Measurements from ENCODE around the gene GLT6D1.

GLT6D1 gene

DNA sequence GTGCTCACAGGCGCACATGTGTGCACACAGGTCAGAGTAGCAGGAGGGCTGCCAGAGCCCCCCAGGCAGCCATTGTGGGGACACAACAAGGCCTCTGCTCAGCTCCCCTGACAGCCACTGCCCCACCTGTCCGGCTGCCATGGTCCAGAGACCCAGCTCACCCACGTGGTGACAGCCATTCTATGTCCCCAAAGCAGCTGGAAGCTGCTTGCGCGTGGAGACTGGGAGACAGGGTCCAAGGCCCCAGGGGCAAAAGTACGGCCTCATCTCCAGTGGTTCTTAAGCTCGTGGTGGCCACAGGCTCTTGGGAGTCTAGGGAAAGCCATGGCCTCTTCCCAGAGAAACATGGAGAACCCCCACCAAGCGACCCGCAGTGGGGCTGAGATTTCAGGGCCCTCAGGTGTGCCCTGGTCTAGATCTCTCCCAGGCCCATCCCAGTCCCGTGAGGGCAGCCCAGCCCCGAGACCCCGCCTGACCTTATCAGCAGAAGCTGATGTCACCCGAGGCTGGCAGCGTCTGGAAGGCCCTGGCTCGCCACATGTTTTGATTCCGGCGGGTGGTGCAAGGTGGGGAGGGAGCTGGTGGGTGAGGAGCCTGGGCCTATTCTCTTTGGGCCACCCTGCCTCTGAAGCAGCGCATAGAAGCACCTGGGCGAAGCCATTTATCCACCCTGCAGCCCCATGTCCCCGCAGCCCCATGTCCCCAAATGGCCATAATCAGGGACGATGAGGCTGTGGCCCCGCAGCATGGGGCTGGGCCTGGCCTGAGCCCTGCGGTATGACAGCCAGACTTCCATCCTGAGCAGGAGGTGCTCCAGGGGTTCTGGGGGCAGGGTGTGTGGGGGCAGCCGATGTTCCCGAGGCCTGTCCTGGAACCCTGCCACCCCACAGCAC is 31.7 kb downstream of the GLT6D1 start:
- DNase-seq, result no peak

DNA sequence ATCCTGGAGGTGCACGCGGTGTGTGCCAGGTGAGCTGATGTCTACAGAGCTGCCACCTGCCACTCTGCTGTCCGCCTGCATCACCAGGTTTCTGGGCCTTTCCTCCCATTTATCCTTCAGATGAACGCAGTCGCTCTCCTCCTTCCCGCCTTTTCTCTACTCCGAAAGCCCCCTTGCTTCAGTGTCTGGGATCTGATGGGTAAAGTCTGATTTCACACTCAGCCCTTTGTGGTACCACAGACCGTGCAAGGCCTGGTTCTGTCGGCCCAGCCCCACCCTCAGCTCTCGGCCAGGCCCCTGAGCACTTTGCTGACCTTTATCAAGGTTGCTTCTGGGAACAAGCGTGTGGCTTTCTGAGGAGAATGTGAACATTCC is 32.5 kb downstream of the GLT6D1 start:
- no peak for DNase-seq

DNA sequence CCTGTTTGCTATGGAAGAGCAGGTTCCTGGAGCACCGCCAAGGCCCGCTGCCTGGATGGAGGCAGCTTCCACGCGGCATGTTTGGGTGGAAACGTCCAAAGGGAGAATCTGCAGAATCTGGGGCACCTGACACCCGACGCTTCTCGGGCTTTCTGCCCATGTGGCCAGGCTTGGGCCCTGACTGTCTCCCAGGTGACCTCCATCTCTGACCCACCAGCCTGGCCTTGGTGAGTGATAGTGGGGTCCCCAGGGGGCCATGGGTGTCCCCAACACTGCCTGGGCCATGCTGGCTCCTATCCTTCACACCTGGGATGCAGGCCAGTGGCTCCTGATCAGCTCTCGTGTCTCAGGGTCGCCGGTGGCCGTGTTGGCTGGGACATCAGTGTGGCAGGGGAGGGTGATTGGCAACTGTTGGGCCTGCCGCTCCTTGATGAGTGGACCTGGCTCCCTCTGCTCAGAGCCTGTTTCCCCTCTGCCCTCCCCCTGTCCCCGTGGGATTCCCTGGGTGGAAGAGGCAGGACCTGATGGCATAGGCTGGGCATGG is 34.0 kb downstream of the GLT6D1 start:
- DNase-seq, result no peak

DNA sequence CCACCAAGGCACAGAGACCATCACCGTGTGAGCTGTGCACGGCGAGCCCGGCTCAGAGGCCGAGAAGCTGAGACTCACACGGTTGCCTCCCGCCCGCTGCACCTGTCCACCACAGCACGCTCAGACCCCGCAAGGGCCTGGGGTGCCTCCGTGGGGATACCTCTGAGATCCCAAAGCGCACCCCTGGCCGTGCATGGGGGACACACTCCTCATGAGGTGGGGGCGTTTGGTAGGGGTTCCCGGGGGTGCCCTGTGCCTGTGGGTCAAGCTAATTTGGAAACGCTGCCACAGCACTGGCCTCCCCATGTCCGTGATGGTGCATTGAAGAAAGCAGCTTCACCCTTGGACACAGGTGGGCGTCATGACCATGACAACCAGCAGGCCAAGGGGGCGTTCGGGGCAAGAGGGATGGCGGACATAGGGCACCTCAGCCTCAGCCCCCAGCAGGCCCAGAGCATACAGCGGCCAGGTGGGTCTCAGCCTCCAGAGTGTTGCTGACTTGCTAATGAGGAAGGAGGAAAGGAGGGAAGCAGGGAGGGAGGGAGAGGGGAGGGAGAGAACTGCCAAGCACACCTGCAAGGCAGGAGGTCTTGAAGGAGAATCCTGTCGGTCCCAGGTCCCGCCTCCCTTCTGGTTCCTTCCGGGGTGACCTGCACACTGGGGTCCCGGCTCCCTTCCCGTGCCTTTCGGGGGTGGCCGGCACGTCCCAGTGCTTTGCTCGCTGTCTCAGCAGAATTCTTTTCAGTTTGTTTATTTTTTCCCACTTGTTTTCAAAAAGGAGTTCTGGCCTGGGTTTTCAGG is 34.7 kb downstream of the GLT6D1 start:
- DNase-seq, result no peak

DNA sequence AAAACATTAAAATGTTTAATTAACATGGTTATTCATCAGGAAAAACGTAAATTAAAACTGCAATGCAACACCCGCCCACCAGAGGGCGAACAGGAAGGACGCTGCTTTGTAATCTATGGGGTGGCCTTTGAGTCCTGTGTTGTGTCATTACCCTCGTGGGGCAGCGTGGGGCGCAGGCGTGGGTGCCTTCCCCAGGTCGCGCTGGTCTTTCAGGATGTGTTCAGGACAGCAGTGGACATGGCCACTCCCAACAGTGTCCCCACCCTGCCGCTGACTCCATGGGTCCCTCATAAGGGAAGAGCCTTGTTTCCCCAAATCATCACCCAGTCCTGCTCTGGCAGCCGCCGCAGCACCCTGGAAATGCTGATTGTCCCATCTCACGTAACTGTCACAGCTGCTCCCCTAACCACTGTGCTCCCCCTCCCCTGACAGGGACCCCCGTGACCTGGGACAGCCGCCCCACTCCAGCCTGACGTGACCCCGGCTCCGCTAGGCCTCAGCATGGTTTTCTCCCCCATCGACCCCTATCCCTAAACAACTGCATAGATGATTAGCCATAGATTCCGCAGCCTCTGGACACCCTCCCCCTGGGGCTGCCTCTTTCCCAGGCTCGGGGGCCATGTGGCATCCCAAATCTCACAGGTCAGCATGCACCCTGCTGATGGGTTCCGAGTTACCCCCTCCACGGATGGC is 36.4 kb downstream of the GLT6D1 start:
- DNase-seq, result peak; percentile 36

DNA sequence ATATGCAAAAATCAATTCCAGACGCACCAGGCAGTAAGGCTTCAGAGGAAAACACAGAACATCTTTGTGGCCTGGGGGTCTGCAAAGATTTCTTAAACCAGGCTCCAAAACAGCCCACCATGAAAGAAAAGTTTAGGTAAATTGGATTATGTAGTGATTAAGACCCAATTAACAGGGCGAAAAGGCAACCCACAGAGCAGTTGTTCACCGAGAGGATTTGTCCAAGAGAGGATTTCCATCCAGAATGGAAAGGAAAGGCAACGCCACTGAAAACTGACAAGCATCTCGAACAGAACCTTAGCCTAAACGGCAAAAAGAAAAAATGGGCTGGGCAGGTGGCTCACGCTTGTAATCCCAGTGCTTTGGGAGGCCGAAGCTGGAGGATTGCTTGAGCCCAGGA is 37.4 kb downstream of the GLT6D1 start:
- no peak for DNase-seq

DNA sequence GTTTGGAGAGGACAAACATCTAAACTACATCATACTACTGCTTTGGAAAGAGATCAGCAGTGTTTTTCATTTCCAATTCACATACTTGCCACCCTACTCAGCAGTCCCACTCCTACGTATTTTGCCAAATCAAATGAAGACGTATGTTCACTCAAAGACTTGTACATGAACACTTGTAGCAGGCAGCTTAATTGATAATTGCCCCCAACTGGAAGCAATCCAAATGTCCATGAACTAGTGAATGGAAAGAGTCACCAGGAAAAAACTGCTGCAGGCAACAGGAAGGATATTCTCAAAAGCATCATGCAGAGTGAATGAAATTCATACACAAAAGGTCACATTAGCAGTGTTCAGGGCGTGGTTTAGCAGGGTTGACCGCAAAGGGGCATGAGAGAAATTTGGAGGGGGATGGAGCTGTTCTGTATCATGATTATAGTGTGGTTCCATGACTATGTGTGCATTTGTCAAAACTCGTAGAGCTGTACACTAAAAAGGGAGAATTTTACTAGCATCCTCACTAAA is 39.0 kb downstream of the GLT6D1 start:
- no peak for DNase-seq

DNA sequence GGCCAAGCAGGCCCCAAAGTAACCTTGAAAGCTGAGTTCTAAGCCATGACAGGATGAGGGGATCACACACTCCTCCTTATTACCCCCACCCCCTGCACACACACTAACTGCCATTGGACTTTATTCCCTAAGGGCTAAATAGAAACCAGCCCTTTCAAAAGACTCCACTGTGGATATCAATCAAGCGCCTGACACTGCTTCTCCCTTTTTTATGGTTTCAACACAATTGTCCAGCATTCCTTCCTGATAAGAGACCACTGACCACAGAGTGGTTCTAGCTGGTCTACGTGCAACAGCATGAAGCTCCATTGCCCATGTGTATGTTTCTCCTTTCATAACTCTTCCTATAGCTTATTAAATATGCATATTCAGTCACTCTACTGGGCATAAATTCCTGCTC is 43.1 kb downstream of the GLT6D1 start:
- DNase-seq, result no peak

DNA sequence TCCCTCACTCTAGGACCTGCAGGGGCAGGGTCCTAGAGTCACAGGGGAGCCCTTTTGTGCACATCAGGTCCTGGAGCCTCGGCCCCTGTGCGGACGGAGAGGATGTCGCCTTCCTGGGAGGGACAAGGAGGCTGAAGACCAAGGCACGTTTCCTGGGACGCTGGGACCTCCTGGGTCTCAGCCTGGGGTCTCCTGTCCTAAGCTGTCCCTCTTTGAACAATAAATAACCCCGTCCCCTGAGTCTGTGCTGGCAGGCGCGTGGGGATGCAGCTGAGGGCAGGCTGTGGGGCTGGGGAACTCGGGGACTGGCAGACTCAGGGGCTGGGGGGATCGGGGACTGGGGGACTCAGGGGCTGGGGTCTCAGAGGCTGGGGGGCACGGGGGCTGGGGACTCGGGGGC is 46.7 kb downstream of the GLT6D1 start:
- no peak for DNase-seq

DNA sequence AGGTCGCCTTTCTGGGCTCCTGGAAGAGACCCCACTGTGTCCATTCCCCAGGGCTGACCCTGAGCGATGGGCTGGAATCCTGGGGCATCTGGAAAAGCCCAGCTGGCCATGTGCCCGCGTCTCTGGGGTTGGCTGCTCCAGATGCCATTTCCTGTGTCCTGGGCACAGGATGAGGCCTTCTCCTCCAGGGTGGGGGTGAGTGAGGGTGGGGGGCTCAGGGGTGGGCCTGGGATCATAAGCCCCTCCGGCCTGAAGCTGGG is 47.1 kb downstream of the GLT6D1 start:
- no peak for DNase-seq

DNA sequence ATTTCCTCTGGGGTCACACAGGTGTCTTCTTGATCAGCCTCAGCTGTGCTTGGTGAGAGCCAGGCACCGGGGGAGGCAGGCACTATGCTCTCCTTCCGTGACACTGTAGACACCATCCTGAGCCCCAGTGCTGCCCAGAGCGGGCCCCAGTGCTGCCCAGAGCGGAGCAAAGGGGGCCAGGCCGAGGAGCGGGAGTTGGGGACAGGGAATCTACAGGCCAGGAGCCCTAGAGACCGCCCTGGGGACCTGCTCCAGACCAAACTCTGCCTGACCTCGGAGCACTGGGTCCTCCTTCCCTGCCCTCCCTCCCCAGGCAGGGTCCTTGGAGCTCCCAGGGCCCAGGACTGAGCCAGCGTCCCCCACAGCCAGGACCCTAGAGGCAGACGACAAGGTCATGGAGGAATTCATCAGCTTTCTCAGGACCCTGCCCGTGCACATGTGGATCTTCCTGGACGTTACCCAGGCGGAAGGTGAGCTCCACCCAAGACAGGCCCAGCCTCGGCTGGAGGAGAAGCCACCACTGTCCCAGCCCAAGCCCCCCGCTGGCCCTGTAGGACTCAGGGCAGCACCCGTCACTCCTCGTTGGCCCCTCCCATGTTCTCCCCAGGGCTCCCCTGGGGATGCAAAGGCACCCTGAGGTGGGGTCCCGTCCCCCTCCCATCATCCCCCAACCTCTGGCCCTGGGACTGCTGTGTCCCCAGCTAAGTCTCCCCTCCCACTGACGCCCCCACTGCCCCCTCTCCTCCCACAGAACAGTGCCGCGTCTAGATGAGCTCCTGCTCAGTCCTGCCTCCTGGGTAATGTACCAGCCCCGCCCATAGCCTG is 47.6 kb downstream of the GLT6D1 start:
- DNase-seq, result no peak

DNA sequence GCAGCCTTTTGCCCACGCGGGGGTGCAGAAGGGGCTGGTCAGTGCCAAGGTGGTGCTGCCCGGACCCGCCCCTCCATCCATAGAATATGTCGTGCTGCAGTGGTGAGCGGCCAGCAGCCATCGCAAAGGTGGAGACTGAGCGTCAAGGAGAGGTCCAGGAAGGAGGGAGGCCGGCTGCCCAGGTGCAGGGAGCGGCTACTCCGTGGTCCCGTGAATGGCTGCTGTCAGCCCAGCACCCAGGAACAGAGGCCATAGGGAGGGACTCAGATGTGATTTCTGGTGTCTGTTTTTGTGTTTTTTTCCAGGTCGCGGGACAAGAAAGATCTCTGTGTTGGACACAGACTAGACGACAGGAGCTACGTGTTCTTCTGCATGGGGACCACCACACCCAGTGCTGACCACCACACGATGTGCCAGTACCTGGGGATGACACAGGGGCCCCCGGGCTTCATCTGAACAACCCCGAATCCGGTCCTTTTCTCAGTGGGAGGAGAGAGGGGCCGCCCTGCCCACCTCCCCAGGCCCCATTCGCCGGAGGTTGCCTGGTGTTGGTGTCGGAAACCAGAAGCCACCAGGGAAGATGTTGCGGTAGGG is 48.8 kb downstream of the GLT6D1 start:
- no peak for DNase-seq

DNA sequence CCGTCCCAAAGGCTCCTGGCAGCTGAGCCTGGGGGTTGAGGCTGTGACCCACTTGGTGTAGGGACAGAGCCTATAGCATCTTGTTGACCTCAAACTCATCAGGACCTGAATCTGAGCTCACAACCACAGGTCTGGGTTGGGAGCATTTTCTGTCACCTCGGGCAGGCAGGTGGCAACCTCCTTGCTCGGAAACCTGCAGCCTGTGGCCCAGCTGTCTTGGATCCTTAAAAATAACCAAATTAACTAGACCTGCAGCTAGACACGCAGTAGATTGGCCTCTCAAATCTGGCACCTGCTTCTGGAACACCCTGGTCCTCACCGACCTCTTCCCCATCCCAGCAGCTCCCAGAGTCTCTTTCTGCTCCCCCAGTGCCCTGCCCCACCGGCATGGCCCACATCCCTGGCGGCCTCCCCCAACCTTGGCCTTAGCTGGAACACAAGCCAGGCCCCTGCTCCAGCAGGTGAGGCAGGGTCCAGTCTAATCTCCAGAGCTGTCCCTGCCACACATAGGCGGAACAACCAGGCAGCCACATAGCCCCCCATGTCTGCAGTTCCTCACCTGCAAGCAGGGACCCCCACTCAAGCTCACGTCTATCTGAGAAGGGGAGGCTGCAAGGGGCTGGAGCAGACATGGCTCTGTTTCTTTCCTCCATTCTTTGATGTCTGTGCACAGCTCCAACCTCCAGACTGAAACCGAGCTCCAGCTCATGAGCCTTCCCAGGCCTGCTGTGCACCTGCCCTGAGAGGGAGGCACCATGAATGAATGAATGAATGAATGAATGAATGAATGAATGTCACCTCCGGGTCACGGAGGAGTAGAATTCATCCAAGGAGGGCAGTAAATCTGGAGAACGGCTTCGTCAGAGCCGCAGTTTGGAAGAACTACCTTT is 49.5 kb downstream of the GLT6D1 start:
- DNase-seq, result no peak

DNA sequence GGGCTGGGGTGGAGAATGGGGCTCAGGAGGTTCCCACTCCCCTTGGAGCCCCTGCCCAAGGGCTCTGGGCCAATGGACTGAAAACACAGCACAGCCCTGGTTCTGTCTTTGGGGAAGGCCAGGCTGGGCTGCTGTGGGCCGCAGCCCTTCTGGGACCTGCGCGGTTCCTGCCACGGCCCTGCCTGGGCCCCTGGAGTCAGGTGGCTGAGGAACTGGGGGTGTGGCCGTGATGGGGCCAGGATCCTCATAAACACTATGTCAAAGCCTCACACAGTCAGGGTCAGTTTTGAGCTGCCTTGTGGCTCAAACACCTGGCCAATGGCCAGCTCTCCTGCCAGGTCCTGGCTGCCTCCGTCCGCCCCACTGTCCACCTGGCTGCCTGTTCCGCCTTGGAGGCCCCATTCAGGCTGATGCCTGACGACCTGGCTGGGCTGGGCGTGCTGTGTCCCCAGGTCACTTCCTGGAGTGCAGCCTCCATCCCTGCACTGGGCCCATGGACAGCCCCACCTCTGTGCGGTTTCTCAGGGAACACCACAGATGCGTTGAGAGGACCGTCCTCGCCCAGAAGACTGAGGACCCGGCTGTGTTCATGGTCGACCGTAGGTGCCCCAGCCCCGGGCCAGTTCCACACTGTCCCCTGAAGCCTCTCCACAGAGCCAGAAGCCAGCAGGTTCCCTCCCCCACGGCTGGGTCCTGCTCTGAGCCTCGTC is 50.3 kb downstream of the GLT6D1 start:
- DNase-seq, result no peak

DNA sequence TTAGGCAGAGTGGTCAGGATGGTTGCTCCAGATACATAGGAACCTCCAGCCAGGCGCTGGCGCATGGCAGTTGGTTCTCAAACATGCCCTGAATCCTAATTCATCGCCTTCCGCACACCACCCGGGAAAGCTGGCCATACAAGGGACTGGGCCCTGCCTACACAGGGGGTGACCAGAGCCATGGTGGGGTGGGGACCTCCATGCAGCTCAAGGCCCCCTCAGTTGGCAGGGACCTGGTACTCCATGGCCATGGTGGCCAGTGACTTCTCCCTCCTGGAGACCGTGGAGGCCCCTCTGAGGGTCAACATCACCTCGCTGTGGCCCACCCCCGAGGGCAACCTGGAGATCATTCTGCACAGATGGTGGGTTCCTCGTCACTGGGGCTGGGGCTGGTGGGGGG is 51.0 kb downstream of the GLT6D1 start:
- DNase-seq, result no peak

DNA sequence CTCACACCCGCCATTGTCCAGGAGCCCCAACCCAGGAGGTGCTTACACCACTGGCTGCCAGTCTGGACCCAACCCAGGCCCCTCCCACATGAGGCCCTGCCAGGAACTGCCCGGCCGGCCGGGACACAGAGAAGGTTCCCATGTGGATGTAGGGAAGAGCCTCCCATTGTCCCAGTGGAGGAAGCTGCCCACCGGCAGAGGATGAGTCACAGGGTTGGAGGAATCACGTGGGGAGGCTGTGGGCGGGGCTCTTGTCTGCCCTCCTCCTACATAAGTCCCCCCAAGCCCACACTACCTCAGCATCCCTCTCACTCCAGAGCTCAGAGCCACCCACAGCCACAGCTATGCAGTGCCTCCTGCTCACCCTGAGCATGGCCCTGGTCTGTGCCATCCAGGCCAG is 51.7 kb downstream of the GLT6D1 start:
- DNase-seq, result no peak

DNA sequence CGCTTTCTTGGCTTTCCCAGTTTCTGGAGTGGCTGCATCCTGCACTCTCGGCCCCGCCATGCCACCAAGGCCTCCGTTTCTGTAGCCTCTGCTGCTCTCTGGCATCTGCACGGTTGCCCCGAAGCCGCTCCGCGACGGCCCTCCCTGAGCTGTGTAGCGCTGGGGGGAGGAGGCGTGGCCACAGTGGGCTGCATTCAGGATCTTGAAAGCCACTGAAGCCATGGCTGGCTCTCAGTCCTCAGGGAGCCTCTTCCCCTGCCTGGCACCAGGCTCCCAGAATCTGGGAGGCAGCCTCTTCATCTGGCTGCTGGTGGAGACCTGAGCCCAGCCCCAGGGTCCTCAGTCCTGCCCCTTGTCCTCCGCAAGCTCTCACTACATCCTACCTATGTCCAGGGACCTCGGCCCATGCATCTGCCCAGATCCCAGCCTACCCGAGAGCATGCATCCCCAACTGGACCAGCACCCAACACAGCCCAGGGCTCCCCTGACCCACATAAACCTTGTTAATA is 52.7 kb downstream of the GLT6D1 start:
- no peak for DNase-seq

DNA sequence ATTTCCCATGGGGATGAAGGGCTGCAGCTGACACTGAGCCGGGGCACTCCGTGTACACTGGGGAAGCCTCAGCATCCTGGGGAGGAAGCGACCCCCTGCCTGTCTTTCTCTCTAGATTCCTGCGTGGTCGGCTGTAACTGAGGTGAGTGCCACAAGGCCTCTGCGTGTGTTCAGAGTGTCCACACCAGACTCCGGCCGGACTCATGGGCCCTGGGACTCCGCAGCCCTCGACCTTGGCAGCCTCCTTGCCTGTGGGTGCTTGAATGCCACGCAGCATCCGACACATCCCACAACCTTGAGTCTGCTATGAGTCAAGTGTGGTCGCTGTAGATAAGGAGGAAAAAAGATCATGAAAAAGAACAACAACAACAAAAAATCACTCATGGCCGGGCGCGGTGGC is 54.4 kb downstream of the GLT6D1 start:
- no peak for DNase-seq

DNA sequence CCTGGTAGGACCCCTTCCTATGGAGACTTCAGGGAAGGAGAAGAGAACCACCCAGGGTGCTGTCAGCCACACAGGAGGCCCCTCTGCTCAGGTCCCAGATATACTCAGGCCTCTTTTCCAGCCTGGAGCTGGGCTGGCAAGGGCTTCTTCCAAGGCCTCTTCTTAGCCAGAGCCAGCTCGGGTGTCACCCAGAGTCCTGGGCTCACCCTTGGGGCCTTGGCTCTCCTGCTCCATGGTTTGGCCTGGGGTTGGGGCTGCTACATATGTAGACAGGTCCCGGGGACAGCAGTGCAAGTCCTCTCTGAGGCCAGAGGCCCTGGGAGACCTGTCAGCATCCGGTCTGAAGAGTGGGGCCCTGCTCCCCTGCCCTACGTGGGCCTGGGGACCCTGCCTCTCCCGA is 55.0 kb downstream of the GLT6D1 start:
- DNase-seq, result no peak

DNA sequence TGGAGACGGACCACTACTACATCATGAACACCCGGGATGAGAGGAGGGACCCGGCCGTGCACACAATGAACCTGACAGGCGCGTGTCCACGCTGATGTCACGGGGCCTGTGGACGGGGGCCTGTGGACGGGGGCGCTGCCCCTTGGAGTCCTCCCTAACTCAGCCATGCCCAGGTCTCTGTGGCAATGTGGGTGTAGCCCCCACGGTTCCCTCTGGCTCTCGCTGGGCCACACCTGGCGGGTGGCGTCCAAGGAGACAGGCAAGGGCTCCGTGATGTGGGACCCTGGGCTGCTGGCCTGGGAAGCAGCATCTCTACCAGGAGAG is 55.7 kb downstream of the GLT6D1 start:
- DNase-seq, result no peak
